ENCODE data around the gene HSD17B12. TPM values are rescaled to one million over a fixed set of nuclear protein-coding genes. Genes with fewer than 3 reads are reported as not detected.

The HSD17B12 gene
- total RNA-seq, 1 donor from 2014 or later, result 84.9 TPM

- Mint-ChIP-seq H3K9me3 (ENCODE audit: low read depth) (peaks cover 8% of the 10 kb centered on the region), H3K4me3 (ENCODE audit: low read depth) (no peak overlapping the region), H3K4me1 (ENCODE audit: low read depth) (peaks cover 33% of the 10 kb centered on the region), H3K27me3 (no peaks in the 10 kb centered on the region), H3K27ac (no peak overlapping the region), H3K36me3 (ENCODE audit: insufficient read depth) (peaks cover 24% of the 10 kb centered on the region)
- TF ChIP-seq, protein P1, sequence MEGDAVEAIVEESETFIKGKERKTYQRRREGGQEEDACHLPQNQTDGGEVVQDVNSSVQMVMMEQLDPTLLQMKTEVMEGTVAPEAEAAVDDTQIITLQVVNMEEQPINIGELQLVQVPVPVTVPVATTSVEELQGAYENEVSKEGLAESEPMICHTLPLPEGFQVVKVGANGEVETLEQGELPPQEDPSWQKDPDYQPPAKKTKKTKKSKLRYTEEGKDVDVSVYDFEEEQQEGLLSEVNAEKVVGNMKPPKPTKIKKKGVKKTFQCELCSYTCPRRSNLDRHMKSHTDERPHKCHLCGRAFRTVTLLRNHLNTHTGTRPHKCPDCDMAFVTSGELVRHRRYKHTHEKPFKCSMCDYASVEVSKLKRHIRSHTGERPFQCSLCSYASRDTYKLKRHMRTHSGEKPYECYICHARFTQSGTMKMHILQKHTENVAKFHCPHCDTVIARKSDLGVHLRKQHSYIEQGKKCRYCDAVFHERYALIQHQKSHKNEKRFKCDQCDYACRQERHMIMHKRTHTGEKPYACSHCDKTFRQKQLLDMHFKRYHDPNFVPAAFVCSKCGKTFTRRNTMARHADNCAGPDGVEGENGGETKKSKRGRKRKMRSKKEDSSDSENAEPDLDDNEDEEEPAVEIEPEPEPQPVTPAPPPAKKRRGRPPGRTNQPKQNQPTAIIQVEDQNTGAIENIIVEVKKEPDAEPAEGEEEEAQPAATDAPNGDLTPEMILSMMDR (IDR thresholded peaks at IDR 0.05; ENCODE audit: unreplicated experiment), result no peak
- no peak for DNase-seq (ENCODE audit: low spot score, unreplicated experiment)
These were observed 56.7 kb downstream of the HSD17B12 start for GRCh38 chr11:43737201-43737590.

- peak overlapping the region; percentile 95 for H3K27ac Mint-ChIP-seq
- no peak for DNase-seq (ENCODE audit: low spot score, unreplicated experiment)
- TF ChIP-seq, protein P1 (IDR thresholded peaks at IDR 0.05; ENCODE audit: unreplicated experiment), result no peak
- peaks cover 24% of the 10 kb centered on the region for H3K36me3 Mint-ChIP-seq (ENCODE audit: insufficient read depth)
- H3K4me3 Mint-ChIP-seq (ENCODE audit: low read depth), result peak overlapping the region; percentile 57
- H3K27me3 Mint-ChIP-seq, result no peaks in the 10 kb centered on the region
- peaks cover 32% of the 10 kb centered on the region for H3K4me1 Mint-ChIP-seq (ENCODE audit: low read depth)
- H3K9me3 Mint-ChIP-seq (ENCODE audit: low read depth), result peaks cover 6% of the 10 kb centered on the region
These were observed 58.3 kb downstream of the HSD17B12 start for GRCh38 chr11:43738600-43739409.

DNA sequence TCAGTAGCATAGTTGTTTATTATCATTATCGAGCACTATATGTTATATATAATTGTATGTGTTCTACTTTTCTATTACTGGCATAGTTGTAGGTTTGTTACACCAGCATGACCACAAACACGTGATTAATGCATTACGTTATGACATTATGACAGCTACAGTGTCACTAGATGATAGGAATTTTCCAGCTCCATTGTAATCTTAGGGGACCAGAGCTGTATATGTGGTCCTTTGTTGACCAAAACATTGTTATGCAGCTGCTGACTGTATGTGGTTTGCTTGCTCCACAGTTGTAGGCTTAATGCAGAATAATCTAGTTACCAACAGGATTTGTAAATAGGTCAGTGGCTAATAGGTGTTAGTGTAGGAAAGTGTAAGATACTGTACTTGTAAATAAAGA is 66.1 kb downstream of the HSD17B12 start:
- TF ChIP-seq, protein P1 (IDR thresholded peaks at IDR 0.05; ENCODE audit: unreplicated experiment), result no peak

DNA sequence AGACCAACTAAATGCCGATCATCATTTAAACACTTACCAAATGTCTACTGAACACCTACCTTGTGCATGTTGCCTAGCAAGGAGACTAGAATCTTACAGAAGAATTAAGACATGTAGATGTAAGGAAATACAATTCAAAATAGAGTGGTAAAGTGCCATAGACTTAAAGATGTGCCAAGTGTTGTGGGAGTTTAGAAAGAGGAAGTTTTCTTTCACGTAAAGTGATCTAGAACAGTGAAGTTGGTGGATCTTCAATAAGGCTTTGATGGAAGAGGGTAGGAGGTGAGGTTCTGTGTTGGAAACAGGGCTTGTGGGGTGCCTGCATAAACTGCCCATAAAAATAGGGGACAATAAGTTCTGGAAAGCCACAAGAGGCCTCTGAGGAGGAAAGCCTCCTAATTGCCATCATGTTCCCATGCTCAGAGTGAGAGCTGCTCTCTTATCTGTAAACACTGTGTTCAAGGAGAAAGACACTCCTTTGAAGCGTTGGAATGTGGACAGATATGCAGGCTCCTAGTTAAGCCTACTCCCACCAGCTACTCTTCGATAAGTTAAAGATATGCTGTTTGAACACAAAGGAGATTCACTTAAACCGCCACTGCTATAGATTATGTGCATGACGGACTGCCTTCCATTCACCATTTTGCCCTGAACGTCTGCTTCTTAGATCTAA is 66.7 kb downstream of the HSD17B12 start:
- peaks cover 3% of the 10 kb centered on the region for H3K9me3 Mint-ChIP-seq (ENCODE audit: low read depth)
- no peak for DNase-seq (ENCODE audit: low spot score, unreplicated experiment)
- TF ChIP-seq, protein P1 (IDR thresholded peaks at IDR 0.05; ENCODE audit: unreplicated experiment), result no peak
- H3K36me3 Mint-ChIP-seq (ENCODE audit: insufficient read depth), result peaks cover 8% of the 10 kb centered on the region
- H3K27ac Mint-ChIP-seq, result peak overlapping the region; percentile 63
- peaks cover 6% of the 10 kb centered on the region for H3K4me1 Mint-ChIP-seq (ENCODE audit: low read depth)
- no peak overlapping the region for H3K4me3 Mint-ChIP-seq (ENCODE audit: low read depth)
- H3K27me3 Mint-ChIP-seq, result no peaks in the 10 kb centered on the region

More for the DNA sequence above, 66.1 kb downstream of the HSD17B12 start:
- H3K27me3 Mint-ChIP-seq, result no peaks in the 10 kb centered on the region
- peaks cover 6% of the 10 kb centered on the region for H3K4me1 Mint-ChIP-seq (ENCODE audit: low read depth)
- no peak for DNase-seq (ENCODE audit: low spot score, unreplicated experiment)
- no peak overlapping the region for H3K4me3 Mint-ChIP-seq (ENCODE audit: low read depth)
- H3K9me3 Mint-ChIP-seq (ENCODE audit: low read depth), result peaks cover 3% of the 10 kb centered on the region
- H3K36me3 Mint-ChIP-seq (ENCODE audit: insufficient read depth), result peaks cover 8% of the 10 kb centered on the region
- no peak overlapping the region for H3K27ac Mint-ChIP-seq

- peaks cover 6% of the 10 kb centered on the region for H3K4me1 Mint-ChIP-seq (ENCODE audit: low read depth)
- H3K4me3 Mint-ChIP-seq (ENCODE audit: low read depth), result no peak overlapping the region
- H3K36me3 Mint-ChIP-seq (ENCODE audit: insufficient read depth), result peaks cover 7% of the 10 kb centered on the region
- peaks cover 3% of the 10 kb centered on the region for H3K9me3 Mint-ChIP-seq (ENCODE audit: low read depth)
- TF ChIP-seq, protein P1 (IDR thresholded peaks at IDR 0.05; ENCODE audit: unreplicated experiment), result no peak
- H3K27ac Mint-ChIP-seq, result no peak overlapping the region
- DNase-seq (ENCODE audit: low spot score, unreplicated experiment), result no peak
- H3K27me3 Mint-ChIP-seq, result no peaks in the 10 kb centered on the region
These were observed 67.6 kb downstream of the HSD17B12 start for GRCh38 chr11:43748095-43748494.

Data from progenitor cell of endocrine pancreas (in vitro differentiated cells).